Uterus (tissue), 2 donors: ENCODE data around the gene LIPA.

Experiments
- POLR2A ChIP-seq, 2 donors: fragments of 450-650 bp; IDR thresholded peaks; one replicate each; pipeline ENCODE4 v1.6.1; 2016; ENCODE audit warnings: antibody characterized with exemption in 2 of 2, mild to moderate bottlenecking in 1 of 2, moderate library complexity in 1 of 2
- TF ChIP-seq, protein P1 (sequence below), 4 experiments: fragments of 200-600 bp in 2 of 4; fragments of 450-650 bp in 2 of 4; sonication (generic) in 2 of 4; IDR thresholded peaks; one replicate each; pipeline ENCODE4 v1.5.1; 2016 to 2019; ENCODE audit warnings: antibody characterized with exemption in 4 of 4, mild to moderate bottlenecking in 2 of 4, moderate library complexity in 1 of 4

- no peak for TF ChIP-seq POLR2A (IDR thresholded peaks at IDR 0.05)
- TF ChIP-seq, protein P1, sequence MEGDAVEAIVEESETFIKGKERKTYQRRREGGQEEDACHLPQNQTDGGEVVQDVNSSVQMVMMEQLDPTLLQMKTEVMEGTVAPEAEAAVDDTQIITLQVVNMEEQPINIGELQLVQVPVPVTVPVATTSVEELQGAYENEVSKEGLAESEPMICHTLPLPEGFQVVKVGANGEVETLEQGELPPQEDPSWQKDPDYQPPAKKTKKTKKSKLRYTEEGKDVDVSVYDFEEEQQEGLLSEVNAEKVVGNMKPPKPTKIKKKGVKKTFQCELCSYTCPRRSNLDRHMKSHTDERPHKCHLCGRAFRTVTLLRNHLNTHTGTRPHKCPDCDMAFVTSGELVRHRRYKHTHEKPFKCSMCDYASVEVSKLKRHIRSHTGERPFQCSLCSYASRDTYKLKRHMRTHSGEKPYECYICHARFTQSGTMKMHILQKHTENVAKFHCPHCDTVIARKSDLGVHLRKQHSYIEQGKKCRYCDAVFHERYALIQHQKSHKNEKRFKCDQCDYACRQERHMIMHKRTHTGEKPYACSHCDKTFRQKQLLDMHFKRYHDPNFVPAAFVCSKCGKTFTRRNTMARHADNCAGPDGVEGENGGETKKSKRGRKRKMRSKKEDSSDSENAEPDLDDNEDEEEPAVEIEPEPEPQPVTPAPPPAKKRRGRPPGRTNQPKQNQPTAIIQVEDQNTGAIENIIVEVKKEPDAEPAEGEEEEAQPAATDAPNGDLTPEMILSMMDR (IDR thresholded peaks at IDR 0.05) = no peak
Observed at GRCh38 chr10:89185658-89186057, 65.9 kb downstream of the LIPA start.
